ENCODE measurements around the gene ZMIZ1. TPM values are rescaled to one million over a fixed set of nuclear protein-coding genes. Genes with fewer than 3 reads are reported as not detected.
A peak's percentile ranks its signal among the peaks of the same experiment; 100 is the strongest.

Gene ZMIZ1
- total and polyA plus RNA-seq, 8 donors = 63.1 to 87.2 (median 76.8) TPM

DNA sequence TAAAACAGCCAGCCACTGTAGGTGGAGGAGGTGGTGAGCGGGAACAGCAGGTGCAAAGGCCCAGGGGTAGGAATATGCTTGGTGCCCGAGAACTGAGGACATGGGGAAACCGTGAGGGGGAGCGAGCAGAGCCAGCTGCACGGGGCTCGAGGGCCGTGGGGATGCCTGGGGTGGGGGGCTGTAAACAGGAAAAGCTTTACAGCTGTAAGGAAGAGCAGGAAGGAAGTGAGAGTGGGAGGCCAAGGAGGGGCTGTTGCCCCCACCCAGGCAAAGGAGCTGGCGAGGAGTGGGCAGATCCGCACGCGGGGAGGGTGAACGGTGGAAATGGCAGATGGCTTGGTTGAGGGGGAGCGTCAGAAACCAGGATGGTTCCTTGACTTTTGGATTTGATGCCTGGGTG is 34.4 kb downstream of the ZMIZ1 start:
- Histone ChIP-seq H3K36me3 (no peaks in the 10 kb centered on the region), H3K4me3 (no peak overlapping the region), H3K27ac (no peak overlapping the region), H3K27me3 (no peaks in the 10 kb centered on the region), H3K4me1 (peaks cover 28 to 81% of the 10 kb centered on the region in 2 donors), H3K9me3 (no peaks in the 10 kb centered on the region)
- TF ChIP-seq, protein P1, sequence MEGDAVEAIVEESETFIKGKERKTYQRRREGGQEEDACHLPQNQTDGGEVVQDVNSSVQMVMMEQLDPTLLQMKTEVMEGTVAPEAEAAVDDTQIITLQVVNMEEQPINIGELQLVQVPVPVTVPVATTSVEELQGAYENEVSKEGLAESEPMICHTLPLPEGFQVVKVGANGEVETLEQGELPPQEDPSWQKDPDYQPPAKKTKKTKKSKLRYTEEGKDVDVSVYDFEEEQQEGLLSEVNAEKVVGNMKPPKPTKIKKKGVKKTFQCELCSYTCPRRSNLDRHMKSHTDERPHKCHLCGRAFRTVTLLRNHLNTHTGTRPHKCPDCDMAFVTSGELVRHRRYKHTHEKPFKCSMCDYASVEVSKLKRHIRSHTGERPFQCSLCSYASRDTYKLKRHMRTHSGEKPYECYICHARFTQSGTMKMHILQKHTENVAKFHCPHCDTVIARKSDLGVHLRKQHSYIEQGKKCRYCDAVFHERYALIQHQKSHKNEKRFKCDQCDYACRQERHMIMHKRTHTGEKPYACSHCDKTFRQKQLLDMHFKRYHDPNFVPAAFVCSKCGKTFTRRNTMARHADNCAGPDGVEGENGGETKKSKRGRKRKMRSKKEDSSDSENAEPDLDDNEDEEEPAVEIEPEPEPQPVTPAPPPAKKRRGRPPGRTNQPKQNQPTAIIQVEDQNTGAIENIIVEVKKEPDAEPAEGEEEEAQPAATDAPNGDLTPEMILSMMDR (IDR thresholded peaks at IDR 0.05) = no peak
- intact Hi-C loops (cut with DNase I) = no loop called here
- DNase-seq (peak in 1 of 4 donors; percentile 24), ATAC-seq (no peak)

DNA sequence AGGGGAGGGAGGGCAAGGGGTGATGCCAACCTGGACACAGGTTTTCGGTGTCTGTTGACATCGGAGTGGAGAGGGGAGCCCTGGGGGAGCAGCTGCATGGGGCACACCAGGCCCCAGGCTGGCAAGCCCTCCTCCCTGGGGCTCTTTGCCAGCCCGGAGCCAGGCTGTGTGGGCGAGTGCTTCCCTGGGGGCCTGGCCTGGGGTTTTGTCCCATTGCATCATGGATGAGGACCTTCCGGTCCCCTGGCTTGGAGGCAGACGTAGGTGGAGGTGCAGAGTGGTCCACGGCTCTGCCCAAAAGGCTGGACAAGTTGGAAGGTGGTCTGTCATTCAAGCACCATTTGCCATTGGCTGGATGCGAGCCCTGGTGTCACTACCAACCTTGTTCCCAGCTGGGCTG is 34.8 kb downstream of the ZMIZ1 start:
- Histone ChIP-seq H3K36me3 (no peaks in the 10 kb centered on the region), H3K27me3 (no peaks in the 10 kb centered on the region), H3K4me3 (no peak overlapping the region), H3K27ac (no peak overlapping the region), H3K9me3 (no peaks in the 10 kb centered on the region), H3K4me1 (peaks cover 28 to 80% of the 10 kb centered on the region in 2 donors)
- peak in 1 of 4 donors; percentile 39 for DNase-seq
- ATAC-seq = no peak
- intact Hi-C loops (cut with DNase I) = no loop called here
- TF ChIP-seq, protein P1 (IDR thresholded peaks at IDR 0.05) = no peak

DNA sequence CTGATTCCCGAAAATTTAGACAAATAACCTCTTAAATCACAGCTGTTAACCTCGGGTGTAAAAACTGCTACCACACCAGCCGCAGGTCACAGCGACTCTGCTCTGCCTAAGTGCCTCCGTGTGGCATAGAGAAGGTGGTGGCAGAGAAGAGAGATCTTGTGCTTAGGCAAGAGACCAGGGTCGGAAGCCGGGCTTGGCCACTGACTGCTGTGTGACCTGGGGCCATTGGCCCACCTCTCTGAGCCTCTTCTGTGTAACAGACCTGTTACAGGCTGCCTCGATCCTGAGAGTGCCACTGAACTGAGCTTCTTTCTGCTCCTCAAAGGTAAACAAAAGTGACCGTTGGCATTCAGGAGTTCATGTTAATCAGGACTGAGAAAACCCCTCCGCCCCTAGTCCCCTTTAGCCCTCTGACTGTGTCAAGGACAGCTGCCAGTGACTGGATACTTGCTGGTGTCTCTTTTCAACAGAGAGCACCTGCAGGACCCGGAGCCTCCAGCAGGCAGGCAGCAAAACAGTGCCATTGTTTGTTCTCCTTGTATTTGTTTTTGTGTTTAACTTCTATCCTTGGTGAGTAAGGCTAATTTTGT is 36.5 kb downstream of the ZMIZ1 start:
- intact Hi-C loops (cut with DNase I) = no loop called here
- no peak overlapping the region for H3K27ac ChIP-seq
- no peaks in the 10 kb centered on the region for H3K27me3 ChIP-seq
- peaks cover 0 to under 1% of the 10 kb centered on the region in 2 donors for H3K36me3 ChIP-seq
- peaks cover 28 to 77% of the 10 kb centered on the region in 2 donors for H3K4me1 ChIP-seq
- ATAC-seq (no peak), DNase-seq (no peak)
- H3K9me3 ChIP-seq = no peaks in the 10 kb centered on the region
- no peak overlapping the region for H3K4me3 ChIP-seq
- TF ChIP-seq, protein P1 (IDR thresholded peaks at IDR 0.05) = no peak

DNA sequence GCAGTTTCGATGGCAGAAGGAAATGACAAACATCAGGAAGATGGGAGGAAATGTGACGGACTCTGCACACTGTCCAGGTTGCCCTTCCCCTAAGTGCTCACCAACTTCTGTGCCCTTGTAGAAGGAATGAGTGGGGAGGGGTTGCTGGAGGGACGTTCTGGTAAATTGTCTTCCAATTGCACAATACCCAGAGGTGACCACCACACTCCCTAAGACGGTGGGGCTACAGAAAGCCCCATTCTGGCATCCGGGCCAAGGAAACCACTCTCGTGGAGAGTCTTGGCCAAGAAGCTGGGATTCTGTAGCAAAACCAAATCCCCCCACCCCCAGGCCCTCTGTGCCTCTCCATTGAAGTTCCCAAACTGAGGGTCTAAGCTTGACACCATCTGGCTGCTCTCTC is 37.1 kb downstream of the ZMIZ1 start:
- H3K4me1 ChIP-seq = peaks cover 28 to 71% of the 10 kb centered on the region in 2 donors
- H3K27me3 ChIP-seq = no peaks in the 10 kb centered on the region
- no peak overlapping the region for H3K27ac ChIP-seq
- TF ChIP-seq, protein P1 (IDR thresholded peaks at IDR 0.05) = no peak
- peaks cover 0 to 6% of the 10 kb centered on the region in 2 donors for H3K36me3 ChIP-seq
- no peaks in the 10 kb centered on the region for H3K9me3 ChIP-seq
- ATAC-seq (no peak), DNase-seq (no peak)
- intact Hi-C loops (cut with DNase I) = no loop called here
- no peak overlapping the region for H3K4me3 ChIP-seq

DNA sequence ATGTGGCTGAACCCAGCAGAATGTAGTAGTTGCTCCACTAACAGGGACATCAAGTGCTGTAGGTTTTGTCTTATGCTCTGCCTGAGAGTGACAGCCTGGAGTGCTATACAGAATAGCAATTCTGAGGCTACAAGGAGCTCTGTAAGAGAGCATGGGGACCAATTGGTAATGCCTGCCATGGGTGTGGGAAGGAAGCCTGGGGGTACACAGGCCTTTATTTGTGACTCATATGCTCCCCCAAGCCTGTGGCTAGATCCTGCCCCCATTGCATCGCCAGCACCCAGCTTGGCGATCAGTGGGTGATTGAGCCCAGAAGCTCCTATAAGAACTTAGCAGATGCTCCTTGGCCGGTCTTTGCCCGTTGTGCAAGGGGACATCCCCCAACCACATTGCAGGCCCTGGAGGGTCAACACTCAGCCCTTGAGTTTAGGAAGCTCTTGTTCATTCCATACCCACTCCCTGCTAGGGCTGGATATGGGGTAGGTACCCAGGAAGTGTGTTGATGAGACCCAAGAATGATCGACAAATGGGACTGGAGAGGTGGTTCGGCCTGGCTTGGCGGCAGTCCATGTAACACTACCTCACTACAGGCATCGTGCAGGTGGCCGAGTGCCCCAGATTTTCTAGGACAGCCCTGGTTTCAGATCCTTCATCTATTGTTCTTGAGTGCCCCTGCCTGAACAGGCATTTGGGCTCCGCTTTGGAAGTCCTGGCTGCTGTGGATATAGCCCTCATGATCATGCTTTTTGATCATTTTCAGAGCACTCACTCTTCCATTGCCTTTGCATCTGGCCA is 37.7 kb downstream of the ZMIZ1 start:
- intact Hi-C loops (cut with DNase I) = no loop called here
- no peaks in the 10 kb centered on the region for H3K27me3 ChIP-seq
- no peak overlapping the region for H3K27ac ChIP-seq
- DNase-seq (no peak), ATAC-seq (no peak)
- TF ChIP-seq, protein P1 (IDR thresholded peaks at IDR 0.05) = no peak
- H3K36me3 ChIP-seq = peaks cover 0 to 10% of the 10 kb centered on the region in 2 donors
- no peaks in the 10 kb centered on the region for H3K9me3 ChIP-seq
- no peak overlapping the region for H3K4me3 ChIP-seq
- H3K4me1 ChIP-seq = peaks cover 26 to 65% of the 10 kb centered on the region in 2 donors

All from left lung (tissue), 10 donors.